GM19438 (cell line): ENCODE measurements around the gene TMEM205.
"Not testable (repeated sequence)": the region's sequence is repeated elsewhere in the genome, so short reads cannot be mapped to it uniquely, and the experiment has no call there.

Experiments used
- ATAC-seq: cut with Tn5 transposase; IDR thresholded peaks from one replicate; pipeline ENCODE4 v1.9.1; 2021; ENCODE audit warnings: low read depth; ENCODE audit not compliant: unreplicated experiment

Gene TMEM205

DNA sequence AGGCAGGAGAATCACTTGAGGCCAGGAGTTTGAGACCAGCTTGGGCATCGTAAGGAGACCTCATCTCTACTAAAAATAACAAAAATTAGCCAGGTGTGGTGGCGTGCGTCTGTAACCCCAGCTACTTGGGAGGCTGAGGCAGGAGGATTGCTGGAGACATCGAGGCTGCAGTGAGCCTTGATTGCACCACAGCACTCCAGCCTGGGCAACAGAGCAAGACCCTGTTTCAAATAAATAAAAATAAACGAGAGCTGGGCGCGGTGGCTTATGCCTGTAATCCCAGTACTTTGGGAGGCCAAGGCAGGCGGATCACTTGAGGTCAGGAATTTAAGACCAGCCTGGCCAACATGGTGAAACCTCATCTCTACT is 6.0 kb downstream of the TMEM205 start:
- ATAC-seq, result not testable (repeated sequence)

DNA sequence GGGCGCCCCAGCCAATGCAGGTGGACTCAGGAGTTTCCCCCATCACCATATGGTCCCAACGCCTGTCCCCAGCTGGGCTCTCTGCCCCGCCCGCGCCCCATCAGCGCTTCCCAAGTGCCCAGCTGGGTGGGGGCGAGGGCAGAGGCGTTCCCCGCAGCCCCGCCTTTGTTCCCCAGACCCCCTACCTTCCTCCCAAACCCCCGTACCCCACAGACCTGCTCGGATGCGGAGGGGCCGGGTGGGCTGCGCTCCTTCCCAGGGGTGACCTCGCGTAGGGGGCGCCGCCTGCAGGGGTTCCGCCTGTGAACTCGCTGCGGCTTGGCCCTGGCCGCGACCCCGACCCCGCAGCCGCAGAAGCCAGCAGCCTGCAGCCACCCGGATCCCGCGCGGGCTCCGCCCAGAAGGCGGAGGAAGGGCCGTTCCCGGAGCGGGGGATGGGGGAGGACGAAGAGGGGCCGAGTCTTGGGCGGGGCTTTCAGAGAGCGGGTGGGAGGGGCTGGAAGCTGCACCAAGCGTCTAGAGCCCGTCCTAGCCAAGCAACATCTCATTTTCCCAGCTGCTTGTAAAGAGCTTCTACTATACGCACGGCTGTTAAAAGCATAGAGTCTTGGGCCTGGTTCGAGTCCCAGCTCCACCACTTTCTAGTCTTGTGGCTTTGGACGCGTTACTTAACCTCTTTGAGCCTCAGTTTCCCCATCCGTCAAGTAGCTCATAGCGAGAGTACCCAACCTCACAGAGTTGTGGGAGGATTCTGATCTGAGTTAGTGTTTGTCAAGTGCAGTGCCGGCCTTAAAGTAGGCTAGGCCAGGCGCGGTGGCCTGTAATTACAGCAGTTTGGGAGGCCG is 6.6 kb downstream of the TMEM205 start, which contains the start of gene RAB3D:
RAB3D (minus strand) TSS at position 404 of the 845 bp plus-strand sequence. CDS start 2,258 bp downstream, outside the sequence.
- peak; percentile 72 for ATAC-seq

DNA sequence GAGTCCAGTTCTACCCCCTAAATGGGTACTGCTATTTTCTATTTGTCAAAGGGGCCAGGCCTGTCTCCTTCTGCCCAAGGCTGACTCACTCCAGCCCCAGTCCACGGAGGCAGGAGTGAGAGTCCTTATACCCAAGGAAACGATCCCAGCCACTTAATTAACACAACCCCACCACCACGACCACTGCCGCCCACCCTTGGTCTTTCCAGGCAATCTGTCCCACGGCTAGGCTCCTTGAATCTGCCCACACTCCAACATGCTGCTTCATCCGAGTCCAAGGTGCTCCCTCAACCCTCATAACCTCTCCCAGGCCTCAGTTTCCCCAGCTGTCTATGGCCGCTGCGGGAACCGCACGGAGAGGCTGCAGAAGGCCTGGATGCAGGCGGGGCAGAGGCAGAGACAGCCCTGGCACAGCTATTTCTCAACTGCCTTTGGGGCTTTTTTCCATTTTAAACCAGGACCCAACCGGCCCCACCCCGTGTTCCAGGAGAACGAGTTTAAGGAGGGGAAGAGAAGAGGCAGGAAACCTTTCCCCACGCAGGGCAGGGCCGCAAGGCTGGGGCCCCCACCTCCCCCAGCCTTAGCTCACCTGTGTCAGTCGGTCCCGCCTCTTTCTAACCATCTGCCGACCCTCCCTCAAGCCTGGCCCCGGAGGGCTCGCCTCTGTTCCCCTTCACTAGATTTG is 7.4 kb downstream of the TMEM205 start:
- ATAC-seq, result no peak

DNA sequence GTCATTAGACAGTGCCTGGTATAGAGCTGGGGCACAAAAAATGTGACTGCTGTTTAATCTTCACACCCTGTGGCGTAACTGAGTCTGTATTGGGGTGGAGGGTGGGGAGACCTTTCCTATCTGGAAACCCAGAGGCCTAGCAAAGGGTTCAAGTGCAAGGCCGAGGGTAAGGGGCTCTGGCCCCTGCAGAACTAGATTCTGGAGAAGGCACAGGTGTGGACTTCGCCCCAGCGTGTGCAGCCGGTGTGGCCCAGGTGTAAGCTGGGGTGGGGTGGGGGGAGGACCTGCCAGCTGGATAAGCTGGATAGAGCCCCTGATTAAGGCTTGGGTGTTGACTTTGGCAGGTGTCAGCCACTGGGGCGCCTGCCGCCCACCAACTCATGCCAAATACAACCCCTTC is 7.9 kb downstream of the TMEM205 start:
- ATAC-seq, result no peak

DNA sequence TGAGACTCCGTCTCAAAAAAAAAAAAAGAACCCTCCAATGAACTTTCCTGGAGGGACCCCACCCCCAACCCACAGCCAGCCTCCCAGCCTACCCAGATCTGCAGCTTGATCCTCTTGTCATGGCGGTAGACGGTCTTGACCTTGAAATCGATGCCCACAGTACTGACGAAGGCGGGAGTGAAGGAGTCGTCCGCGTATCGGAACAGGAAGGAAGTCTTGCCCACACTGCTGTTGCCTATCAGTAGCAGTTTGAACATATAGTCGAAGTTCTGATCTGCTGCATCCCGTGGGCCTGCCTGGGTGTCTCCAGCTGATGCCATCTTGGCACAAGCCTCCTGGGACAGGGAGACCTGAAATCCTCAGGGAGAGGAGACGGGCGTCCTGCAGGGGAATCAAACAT is 9.0 kb downstream of the TMEM205 start:
- no peak for ATAC-seq

DNA sequence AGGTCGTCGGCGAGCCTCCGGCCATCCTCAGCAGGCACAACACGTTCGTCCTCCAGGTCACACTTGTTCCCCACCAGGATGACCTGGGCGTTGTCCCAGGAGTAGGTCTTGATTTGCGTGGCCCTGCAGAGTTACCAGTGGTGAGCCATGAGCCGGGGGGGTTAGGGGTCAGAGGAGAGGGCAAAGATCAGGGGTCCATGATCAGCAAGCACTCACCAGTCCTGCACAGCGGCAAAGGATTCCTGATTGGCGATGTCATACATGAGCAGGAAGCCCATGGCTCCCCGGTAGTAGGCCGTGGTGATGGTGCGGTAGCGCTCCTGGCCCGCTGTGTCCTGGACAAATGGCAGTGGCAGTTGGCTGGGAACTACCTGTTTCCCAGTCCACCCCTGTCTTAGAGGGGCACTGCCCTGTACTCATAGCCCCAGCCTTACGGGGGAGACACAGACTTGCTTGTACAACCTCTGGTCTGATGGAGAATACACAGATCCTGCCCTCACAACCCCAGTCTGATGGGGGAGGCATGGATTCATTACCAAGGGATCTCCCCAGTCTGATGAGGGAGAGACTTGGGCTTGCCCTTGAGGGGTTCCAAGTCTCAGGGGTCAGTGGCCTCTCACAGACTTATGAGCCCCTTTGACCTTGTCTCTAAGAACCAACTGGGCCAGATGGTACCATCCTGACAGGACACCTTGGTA is 10.5 kb downstream of the TMEM205 start:
- no peak for ATAC-seq

DNA sequence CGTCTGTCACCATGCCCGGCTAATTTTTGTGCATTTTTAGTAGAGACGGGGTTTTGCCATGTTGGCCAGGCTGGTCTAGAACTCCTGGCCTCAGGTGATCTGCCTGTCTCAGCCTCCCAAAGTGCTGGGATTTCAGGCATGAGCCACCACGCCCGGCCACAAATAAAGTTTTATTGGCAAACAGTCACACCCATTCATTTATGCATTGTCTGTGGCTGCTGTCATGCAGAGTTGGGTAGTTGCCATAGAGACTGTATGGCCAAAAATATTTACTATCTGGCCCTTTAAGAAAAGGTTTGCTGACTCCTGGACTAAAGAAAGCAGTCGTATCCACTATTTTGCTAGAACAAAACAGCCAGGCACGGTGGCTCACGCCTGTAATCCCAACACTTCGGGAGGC is 12.2 kb downstream of the TMEM205 start:
- ATAC-seq, result not testable (repeated sequence)

DNA sequence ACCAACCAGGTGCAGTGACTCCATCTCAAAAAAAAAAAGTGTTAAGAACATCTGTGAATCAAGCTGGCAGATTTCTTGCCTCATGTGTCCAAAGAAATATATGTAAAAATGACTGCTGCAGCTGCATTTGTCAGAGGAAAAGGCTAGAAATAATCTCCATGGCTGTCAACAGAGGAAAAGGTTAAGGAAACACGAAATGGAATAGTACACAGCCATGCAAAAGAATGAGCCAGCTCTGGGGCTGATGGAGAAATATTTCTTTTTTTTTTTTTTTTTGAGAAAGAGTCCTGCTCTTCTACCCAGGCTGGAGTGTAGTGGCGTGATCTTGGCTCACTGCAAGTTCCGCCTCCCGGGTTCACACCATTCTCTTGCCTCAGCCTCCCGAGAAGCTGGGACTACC is 13.2 kb downstream of the TMEM205 start:
- ATAC-seq, result no peak

DNA sequence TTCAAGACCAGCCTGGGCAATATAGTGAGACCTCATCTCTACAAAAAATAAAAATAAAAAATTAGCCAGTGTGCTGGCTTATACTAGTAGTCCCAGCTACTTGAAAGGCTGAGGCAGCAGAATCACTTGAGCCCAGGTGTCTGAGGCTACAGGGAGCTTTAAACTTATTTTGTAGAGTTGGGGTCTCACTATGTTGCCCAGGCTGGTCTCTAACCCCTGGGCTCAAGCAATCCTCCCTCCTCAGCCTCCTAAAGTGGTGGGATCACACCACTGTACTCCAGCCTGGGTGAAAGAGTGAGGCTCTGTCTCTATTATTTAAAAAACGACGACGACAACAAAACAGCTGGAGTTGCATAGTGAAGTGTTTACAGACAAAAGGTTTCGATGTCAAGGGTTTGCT is 14.6 kb downstream of the TMEM205 start:
- no peak for ATAC-seq

DNA sequence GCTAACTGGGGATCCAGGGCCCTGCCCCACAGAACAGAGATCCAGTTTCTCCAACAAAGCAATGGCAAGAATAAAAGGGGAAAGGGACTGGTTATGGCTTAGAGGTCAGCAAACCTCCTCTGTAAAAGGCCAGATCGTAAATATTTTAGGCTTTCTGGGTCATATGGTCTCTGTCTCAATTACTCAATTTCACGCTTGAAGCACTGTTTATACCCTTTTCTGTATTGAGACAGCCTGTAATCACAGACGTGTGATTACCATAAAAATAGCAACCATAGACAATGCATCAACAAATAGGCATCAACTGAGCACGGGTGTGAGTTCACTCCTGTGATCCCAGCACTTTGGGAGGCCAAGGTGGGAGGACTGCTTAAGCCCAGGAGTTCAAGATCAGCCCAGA is 15.9 kb downstream of the TMEM205 start:
- no peak for ATAC-seq

DNA sequence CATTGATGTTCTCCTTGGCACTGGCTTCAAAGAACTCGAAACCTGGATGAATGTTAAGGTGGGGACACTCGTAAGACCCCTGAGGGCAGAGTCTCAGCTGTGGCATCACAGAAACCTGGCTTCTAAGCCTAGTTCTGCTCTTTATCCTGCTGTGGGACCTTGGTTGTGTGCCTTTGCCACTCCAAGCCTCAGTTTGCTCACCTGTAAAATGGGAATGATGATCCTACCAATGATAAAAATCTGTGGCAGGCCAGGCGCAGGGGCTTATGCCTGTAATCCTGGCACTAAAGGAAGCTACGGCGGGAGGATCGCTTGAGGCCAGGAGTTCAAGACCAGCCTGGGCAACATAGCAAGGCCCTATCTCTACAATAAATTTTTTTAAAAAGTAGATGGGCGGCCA is 20.5 kb downstream of the TMEM205 start:
- ATAC-seq, result no peak

DNA sequence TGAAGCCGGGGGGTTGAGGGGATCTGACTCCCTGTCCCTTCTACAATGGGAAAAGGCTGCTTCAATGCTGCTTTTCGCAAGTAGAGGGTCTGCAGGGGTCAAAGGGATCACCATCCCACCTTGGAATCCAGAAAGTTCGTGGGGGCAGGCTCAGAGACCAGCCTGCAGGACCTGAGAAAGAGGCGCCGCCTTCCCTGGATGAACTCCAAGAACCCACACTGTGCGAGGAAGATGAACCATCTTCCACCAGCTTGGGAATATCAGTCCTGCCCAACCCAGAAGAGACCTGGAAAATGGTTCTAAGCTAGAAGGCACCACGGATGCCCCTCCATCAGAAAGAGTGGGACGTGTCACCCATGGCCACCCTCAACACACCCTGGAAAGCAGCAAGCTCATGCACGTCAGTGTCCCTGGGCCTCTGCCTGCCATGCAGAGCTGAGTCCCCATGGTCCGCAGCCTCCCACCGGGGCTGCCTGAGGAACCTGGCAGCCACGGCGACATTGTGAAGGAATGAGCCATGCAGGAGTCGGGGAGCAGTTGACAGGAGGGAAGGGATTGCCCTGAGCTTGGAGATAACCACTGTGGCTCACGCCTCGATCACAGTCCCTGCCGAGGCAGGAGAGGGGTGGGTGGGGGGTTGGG is 21.2 kb downstream of the TMEM205 start:
- ATAC-seq, result no peak

DNA sequence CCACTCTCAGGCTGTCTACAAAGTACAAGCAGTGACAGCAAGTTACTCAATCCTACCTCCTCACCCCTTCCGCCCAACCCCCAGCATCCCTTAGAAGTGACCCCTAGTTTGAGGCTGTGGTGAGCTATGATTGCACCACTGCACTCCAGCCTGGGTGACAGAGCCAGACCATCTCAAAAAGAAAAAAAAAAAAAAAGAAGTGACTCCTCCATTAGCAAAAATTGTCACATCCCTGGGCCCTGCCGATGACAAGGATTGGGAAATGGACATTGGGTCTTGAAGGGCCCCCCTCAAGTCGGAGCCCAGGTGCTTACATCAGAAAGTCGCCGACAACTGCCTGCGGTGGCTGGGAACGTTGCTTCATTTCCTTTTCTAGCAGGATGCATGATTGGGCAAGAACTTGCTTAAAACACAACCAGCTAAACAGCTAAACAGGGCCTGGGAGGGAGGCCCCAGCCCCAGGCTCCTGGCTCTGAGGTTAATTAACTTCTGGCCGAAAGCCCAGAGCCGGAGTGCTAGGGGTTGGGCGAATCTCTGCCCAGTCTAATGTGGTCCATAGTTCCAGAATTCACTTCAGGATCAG is 21.9 kb downstream of the TMEM205 start:
- no peak for ATAC-seq

DNA sequence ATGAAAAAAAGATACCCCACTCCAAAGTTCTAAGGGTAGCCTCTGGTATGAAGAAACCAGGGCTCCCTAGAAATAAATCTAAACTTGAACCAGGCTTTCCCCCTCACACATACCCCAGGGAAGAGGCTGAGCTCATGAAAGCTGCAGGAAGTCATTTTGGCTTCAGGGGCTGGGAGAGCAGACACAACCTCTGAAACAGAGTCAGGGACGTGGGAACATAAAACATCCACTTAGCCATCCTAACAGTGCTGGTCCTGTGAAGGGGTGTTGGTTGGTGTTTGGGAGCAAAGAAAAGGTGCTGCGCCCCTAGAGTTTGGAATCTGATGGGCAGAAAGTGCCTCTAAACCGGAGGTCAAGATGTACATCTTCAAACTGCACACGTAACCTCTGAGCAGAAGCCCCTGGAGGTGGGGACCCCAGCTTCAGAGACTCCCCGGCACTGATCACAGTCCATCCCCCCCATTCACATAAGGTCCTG is 22.4 kb downstream of the TMEM205 start:
- no peak for ATAC-seq

DNA sequence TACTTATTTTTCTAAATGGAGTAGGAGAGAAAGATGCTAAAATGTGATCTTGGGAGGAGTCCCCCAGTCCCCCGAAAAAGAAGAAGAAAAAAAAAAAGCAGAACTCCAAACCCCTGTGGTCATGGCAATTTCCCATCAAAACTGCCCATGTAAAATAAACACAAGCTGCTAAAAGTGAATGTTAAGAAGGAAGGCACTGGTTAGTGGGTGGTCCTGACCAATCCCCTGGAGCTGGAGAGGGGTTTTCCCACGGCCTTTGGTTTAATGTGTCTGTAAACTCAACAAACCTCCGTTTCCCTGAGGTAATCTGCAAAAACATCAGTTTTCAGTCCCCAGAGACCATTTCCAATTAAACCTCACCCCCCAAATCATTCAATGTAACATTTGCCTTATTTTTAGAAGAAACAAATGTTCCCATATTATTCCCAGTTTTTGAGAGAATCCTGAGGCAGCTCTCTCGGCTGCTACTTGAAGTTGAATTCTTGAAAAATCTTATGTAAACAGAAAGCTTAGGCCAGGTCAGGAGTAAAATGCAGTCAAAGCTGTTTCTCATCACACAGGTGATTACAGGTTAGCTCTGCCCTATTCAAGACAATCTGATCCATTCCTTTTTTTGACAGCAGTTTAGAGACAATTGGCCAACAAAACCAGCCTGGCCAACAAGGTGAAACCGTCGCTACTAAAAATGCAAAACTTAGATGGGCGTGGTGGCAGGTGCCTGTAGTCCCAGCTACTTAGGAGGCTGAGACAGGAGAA is 23.6 kb downstream of the TMEM205 start:
- ATAC-seq, result no peak

DNA sequence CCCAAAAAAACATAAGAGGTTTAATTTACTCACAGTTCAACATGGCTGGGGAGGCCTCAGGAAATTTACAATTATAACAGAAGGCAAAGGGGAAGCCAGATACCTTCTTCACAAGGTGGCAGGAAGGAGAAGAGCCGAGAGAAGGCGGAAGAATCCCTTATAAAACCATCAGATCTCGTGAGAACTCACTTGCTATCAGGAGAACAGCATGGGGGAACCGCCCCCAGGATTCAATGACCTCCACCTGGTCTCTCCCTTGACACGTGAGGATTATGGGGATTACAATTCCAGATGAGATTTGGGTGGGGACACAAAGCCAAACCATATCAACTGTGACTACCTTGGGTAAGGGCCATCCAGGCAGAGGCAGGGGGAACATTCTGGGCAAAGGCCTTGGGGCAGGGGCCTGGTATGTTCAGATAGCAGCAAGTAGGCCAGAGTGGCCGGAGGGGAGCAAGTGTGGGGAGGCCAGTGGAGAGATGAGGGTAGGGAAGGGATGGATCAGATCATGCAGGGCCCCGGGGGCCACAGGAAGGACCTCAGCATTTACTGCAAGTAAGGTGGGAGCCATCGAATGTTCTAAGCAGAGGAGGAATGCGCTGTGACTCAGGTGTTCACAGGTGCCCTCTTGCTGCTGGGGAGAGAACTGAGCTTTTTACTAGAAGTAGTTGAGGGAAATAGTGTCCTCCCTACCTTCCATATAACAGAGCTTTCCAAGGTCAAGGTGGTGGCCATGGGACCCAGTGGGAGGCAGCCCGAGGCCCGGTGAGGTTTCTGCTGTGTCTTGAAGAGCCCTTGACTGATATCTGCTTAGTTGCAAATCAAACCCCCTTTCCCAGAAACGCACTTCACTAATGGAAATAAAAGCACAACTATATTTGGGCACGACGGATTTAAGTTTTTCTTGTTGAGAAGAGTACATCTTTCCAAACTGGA is 24.6 kb downstream of the TMEM205 start:
- ATAC-seq, result no peak

DNA sequence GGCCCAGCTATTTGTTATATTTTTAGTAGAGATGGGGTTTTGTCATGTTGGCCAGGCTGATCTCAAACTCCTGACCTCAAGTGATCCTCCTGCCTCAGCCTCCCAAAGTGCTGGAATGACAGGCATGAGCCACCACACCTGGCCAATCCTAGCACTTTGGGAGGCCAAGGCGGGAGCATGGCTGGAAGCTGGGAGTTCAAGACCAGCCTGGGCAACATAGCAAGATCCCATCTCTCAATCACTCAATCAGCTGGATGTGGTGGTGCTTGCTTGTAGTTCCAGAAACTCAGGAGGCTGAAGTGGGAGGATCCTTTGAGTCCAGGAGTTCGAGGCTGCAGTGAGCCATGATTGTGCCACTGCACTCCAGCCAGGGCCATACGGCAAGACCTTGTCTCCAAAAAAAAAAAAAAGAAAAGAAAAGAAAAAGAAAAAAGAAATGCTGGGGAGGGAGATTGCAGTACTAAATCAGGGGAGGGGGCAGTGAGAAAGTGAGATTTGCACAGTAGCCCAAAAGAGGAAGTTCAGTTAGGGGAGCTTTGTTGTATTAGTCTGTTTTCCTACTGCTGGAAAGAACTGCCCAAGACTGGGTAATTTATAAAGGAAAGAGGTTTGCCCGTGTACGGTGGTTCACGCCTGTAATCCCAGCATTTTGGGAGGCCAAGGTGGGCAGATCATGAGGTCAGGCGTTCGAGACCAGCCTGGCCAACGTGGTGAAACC is 25.6 kb downstream of the TMEM205 start:
- ATAC-seq, result not testable (repeated sequence)

DNA sequence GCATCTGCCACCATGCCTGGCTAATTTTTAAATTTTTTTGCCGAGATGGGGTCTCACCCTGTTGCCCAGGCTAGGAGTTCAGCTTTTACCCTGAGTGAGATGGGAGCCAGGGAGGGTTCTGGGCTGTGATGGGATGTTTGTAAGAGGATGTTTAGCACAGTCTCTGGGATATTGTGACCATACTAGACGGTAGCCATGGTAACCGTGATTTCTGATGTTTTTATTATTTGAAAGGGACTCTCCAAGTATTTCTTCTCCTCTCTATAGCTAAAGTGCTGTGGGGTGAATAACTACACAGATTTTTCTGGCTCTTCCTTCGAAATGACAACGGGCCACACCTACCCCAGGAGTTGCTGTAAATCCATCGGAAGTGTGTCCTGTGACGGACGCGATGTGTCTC is 39.7 kb downstream of the TMEM205 start:
- no peak for ATAC-seq
